Stimulated activated CD4-positive, alpha-beta T cell treated with anti-CD3 and anti-CD28 coated beads, Interleukin-1b, Interleukin-23, amount 100 ng/mL, for 24 hours (primary cell): Measurements from ENCODE around the gene FRS3.

Experiments
- DNase-seq, 4 experiments: peaks; one replicate each; pipeline ENCODE4 v3.0.0-alpha.2; 2020; ENCODE audit warnings: low read depth in 4 of 4, low spot score in 1 of 4

The FRS3 gene

DNA sequence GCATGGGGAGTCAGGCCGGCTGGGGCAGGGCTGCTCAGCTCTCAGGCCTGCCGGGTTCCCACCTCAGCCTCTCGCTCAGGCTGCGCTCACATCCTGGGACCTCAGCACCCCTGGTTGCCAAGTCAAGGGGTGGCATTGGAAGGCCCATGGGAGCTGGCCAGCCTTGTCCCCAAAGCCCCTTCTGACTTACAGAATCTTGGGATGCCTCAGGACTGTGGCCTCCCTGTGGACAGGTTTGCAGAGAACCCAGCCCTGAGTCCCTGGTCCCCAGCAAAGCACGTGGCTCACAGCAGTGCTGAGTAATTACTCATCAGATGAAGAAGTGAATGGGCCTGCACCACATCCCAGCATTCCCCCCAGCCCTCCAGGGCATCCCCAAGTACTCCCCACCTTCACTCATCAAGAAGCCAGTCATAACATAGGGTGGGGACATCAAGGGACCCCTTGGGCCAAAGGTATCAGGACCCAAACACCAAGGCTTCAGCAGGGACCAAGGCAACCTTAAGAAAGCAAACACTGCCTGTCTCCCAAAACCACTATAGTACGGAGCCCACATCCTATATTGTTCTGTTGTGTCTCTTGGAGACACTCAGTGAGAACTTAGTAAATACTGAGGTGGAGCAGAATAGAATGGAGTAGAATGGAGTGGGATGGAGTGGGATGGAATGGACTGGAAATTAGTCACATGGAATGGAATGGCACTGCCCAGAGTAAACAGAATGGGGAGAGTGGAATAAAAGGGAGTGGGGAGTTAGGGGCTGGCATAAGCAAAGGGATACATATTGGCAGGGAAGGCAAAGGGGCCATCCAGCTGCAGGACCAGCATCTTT lies 36.1 kb downstream of the FRS3 start:
- no peak for DNase-seq

DNA sequence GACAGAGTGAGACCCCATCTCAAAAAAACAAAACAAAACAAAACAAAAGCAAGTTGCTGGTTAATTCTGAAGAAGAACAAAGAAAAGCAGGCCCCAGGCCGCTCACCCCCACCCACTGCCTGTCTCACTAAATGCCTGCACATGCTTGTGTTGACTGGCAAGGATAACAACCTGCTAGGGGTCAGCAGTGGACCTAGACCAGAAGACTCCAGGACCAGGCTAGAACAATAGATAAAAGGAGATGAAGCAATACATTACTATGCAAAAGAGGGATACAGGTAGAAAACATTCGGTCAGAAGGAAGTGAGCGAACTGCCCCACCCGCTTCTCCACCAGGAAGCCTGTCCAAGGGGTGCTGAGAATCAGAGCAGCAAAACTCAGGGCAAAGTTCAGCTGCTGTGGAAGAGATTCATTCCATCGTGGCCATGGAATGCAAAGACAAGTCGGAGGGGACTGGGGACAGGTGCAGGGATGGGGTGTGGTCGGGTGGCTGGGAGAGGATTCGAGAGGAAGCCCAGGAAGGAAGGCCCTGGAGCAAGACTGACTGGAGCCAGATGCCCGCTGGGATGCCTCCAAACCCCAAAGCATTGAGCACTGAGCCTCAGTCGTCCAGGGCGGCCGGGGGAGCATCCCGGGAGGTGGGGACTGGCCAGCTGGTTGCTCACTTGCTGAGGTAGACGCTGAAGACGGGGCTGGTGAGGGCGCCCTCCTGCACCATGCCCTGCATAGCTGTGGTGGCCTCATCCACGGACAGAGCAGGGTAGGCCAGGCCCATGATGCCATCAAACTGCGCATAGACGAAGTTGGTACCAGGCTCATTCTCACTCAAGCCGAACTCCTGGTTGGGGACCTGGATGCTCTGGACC lies 37.8 kb downstream of the FRS3 start:
- no peak for DNase-seq

GRCh38 chr6:41740366-41741162 lies 39.1 kb downstream of the FRS3 start:
- DNase-seq: no peak

DNA sequence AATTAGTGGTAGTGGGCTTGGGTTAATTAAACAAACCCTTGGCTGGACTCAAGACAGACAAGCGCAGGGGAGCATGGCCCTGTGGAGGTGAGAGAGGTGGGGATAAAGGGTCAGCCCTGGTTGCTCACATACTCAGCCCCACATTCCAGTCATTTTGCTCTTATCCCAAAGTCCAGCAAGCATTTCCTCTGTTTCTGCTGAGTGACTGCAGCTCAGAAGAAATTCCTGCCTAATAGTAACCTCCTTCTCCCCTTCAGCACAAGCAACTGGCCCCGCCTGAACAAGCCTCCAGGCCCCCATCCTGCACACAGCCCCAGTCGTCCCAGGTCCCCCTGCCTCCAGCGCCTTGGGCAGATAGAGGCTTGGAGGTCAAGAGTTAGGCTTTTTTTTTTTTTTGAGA lies 40.7 kb downstream of the FRS3 start:
- DNase-seq: no peak

DNA sequence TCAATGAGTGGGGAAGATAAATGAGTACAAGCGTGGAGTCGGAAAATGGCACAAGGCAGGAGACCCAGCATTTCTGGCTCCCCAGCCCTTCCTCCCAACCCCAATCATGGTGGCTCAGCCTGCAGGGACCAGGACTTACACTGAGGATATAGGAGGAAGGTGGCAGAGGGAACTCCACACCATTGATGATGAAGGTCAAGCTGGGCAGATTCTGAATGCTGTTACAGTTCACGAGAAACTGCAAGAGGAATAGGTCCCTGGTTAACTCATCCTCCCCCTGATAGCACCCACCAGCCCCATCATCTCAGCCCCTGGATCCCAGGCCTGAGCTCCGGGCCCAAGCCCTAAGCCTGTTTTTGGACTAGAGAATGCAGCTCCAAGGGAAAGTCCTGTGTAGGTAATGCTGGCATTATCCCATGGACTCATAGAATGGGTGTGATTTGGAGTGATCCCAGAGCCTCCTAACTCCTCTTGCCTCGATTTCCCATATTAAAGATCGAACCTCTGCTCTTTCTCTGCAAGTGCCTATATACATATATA lies 42.0 kb downstream of the FRS3 start:
- DNase-seq: no peak

DNA sequence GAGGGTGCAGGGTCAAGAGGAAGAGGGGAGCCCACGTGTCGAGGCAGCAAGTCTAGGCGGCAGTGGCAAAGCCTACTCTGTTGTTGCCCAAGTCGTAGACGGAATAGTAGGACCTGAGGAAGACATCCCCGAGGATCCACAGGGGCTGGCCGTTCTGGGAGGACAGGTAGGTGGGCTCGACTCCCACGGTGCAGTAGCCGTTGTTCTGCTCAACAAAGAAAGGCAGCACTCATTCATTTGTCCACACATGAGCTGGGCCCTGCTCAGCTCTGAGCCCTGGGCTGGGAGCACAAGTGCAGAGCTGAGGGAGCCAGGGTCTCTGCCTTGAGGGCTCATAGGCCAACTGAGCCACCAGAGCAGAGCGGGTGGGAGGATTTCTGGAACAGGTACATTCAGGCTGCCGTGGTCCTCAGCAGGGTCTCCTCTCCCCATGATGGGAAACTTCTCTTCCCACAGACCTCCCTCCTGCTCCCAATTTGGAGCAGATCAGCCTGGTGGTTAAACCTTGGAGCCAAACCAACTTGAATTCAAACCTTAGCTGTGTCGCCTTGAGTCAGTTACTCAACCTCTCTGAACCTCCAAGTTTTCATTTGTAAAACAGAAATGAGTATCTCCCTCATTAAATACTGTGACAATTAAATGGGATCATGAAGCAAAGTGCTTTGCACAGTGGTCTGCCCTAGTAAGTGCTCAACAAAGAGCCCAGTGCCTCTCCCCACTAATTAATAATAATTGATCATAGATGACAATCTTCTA lies 42.7 kb downstream of the FRS3 start:
- DNase-seq: no peak

- DNase-seq: no peak
Measured at GRCh38 chr6:41736186-41736733, 43.4 kb downstream of the FRS3 start.

DNA sequence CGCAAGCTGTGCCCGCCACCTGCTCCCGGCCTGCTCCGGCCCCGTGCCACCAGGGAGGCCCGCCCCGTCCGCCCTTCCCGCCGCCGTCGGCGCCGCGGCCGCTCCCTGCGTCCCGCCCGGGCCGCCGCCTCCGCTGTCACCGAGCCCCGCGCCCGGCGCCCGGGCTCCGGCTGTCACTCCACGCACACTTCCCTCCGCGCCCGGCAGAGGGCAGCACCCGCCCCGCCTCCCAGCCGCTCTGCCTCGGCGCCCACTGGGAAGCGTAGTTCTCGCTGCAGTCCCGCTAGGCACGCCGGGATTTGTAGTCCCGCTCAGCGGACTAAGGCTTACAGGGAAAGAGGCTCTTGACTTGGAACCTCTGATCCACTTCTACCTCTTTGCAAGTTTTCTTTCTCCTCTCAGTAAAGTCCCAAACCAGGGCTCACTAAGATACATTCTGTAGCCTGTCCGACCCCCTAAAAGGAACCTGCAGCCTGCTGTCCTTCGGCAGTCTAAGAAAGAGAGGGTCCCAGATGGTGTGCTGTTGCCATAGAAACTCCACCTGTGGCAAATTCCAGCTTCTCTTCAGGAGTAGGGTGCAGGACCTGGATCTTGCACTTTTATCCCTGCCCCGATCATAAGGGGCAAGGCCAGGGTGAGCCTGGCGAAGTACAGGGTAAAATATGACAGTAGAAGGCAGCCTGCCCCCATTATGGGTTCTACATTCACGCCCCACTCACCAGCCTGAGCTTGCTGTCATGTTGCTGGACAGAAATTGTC lies 44.1 kb downstream of the FRS3 start, which contains the start of gene TFEB:
Gene TFEB (minus strand): TSS at position 182 of the 759 bp plus-strand sequence. CDS start 44,395 bp downstream, outside the sequence.
- DNase-seq: peak; percentile 82 to 95 (median 90)

DNA sequence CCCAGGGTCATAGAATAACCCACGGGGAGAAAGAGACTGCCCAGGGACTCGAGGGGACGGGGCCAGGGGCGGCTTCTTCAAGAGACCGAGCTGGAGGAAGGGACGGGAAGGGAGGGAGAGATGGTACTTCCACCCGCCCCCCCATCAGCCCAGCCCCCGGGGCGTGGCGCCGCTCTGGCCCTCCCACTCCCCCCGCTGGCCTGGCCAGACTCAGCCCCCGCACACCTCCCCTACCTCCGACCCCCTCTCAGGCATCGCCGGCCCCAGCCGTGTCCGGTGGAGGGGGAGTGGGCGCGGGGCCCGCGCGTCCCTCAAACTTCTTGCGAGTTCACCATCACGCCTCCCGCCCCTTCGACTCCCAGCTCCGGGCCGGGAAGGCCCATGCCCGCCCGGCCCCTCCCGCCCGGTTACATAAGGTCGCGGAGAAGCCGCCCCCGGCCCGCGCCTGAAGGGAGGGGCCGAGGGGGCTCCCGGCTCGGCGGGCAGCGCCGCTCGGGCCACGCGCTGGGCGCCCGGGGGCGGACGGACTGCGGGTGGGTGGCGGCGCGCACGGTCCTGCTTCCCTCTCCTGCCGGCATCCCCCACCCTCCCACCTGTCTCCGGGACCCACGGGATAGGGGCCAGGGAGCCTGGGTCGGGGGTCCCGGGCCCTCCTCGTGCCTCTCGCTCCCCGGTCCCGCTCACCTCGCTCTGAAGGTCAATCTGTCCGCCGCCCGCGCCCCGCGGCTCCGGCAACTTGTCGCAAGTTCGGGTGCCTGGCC lies 44.9 kb downstream of the FRS3 start:
- peak; percentile 15 to 63 (median 33) for DNase-seq

DNA sequence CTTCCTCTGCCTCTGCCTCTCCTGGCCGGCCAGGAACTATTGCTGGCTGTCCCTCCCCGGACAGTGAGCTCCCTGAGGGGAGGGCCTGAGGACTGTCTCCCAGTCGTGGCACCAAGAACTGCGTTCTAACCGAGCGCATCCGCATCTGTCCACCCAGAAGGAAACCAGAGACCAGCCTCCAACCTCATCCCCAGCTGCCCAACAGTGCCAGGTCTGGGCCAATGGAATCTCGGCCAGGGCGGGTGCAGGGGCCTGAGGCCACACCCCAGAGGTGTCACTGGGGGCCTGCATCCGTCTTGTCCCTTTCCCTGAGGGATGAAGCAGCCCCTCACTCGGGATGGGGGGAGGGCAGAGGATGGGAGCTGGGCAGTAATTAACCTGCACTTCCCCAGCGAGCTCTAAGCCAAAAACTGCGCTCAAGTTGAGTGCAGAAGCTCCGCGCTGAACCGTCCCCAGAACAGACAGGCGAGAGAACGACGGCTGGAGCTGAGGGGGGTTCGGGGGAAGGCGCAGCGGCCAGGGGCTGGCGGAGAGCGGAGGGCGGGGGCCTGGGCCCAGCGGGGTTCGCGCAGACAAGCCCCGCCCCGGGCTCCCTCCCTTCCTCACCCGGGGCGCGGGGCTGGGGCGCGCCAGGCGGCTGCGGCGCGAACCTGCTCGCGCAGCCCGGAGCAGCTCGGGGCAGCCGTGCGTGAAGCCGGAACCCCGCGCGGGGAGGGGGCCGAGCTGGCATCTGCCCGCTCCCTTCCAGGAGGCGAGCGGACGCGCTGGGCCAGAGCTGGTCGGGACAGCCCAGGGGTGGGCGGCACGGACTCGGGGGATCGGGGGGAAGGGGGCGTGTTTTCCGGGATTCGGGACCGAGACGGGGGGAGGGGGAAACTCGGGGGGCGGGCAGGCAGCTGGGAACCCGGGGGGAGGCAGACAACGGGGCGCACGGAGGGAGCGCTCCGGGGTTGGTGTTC lies 45.7 kb downstream of the FRS3 start:
- DNase-seq: peak; percentile 11 to 43 (median 28)

DNA sequence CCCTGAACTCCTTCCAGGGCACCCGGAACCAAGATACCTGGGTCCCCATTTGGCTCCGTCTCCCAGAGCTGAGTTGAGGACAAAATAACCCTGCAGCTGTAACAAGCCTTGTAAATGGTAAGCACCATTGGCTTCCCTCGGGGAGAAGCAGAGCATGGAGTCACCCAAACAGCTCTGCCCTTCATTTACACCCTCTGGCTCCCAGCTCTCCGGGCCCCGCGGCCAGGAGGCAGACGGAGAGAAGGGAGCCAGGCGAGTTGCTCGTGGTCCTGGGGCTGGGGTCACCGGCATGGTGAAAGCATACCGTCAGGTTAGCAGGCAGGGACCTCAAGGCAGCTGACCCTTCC lies 46.4 kb downstream of the FRS3 start:
- no peak for DNase-seq

DNA sequence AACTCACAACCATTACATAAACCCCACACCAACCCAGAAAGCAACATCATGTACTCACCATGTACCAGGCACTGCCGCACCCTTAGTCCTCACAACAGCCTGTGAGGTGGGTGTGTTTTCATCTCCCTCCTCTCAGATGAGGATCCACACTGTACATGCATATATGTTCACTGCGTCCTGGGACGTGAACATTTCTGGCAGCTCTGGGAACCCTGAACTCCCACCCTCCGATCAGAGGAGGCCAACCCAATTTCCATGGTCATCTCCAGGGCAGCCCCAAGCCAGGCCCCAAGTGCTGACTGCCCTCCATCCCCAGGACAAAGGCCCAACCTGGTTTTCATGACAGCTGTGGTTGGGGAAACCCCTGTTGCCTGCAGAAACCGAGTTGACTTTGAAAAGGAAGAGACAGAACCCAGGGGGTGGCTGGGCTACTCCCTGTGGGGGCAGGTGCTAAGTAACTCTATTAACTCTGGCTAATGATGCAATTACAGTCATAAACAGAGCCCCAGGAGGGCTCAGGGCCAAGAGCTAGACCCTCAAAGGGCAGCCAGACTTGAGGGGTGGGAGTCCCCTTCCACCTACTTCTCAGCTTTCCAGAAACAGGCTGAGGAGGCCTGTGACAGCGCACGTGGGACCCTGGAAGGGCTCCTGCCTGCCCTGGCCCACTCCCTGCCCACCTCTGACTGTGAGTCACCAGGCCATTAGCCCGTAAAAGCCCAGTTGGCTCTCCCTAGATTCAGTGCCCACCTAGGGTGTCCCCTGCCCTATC lies 46.9 kb downstream of the FRS3 start:
- DNase-seq: peak; percentile 14 to 29 (median 22)

GRCh38 chr6:41732149-41732548 lies 47.6 kb downstream of the FRS3 start:
- DNase-seq: no peak

DNA sequence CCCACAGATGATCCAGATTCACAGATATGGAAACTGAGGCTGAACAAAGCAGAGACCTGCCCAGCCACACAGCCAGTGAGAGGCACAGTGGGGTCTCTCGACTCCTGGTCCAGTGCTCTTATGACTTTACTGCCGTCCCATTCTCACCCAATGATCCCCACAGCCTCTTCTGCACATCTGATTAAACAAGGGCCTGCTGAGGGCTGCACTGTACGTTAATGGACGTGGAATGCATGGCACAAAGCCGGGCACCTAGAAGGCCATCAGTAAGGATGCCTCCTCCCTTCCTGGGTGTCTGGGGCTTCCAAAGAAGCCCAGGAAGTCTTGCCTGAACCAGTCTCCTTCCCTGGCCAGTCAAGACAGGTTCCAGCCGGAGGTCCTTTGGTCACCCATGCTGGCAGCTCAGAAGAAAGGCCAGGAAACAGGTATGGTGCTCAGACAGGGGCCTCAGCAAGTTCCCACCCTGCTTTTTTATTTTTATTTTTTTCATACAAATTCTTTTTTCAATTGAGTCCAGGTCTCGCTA lies 48.1 kb downstream of the FRS3 start:
- DNase-seq: no peak

DNA sequence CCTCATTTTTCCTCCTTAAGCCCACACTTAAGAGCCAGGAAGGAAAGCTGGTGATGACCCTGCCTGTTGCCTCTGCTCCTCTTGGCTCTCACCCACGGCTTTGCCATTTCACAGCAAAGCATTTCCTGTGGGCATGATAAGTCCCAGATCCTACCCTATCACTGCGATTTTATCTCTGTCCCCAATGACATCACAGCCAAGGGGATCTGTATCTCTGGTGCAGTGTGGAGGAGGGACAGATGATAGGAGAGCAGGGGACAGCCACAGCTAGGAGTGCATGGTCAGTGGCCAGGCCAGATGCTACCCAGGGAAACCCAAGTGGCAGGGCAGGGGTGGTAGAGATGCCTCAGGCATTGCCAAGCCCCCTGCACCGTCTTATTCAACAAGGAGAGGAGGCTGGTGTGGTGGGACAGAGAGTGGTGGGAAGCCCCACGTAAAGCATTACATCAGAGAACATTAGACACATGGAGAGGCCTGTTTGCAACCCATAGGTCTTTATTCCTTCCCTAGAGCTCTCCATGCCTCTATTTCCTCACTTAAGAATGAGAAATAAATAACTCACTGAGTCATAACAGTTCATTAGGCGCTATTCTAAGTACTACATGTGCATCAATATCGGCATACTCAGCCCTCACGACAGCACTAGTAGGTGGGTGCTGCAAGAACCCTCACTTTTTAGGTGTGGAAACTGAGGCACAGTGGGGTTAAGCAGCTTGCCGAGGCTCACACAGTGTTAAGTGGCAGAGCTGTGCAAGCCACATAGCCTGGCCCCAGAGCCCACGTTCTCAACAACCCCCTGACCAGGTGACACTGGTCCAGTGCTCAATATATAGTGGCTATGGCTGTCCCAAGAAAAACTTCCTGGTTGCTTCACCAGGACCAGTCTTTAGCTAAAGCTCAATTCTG lies 48.9 kb downstream of the FRS3 start:
- DNase-seq: no peak
